ENCODE measurements around the gene TUBA4A. TPM values are rescaled to one million over a fixed set of nuclear protein-coding genes. Genes with fewer than 3 reads are reported as not detected.

TUBA4A gene
- total RNA-seq, 1 donor from 2014 or later: not detected

GRCh38 chr2:219299372-219299760, 45.6 kb upstream of the TUBA4A start:
- Mint-ChIP-seq H3K4me1 (peaks cover 26% of the 10 kb centered on the region), H3K36me3 (no peaks in the 10 kb centered on the region), H3K9me3 (no peaks in the 10 kb centered on the region), H3K27ac (no peak overlapping the region), H3K4me3 (peak overlapping the region; percentile 64), H3K27me3 (ENCODE audit: insufficient read depth, low read depth) (peaks cover 11% of the 10 kb centered on the region)
- Histone ChIP-seq H3K79me2 (ENCODE audit: low read depth) (no peaks in the 10 kb centered on the region), H3K4me1 (peaks cover 21% of the 10 kb centered on the region), H3K27me3 (peaks cover 55% of the 10 kb centered on the region), H2AFZ (replicated peaks) (no peak overlapping the region), H3K27ac (no peak overlapping the region), H3F3A (ENCODE audit: low read depth) (peaks cover 6% of the 10 kb centered on the region), H3K4me2 (peak overlapping the region; percentile 50), H3K9me3 (ENCODE audit: low read depth) (no peaks in the 10 kb centered on the region), H3K4me3 (no peak overlapping the region), H3K9ac (no peak overlapping the region), H3K36me3 (no peaks in the 10 kb centered on the region), H4K20me1 (ENCODE audit: low read depth) (no peaks in the 10 kb centered on the region)
- TF ChIP-seq CTCF (IDR thresholded peaks at IDR 0.05) (no peak), EZH2 (IDR thresholded peaks at IDR 0.05) (no peak)
- no peak for DNase-seq (ENCODE audit: low spot score)

- no peaks in the 10 kb centered on the region for H3K79me2 ChIP-seq (ENCODE audit: low read depth)
- no peaks in the 10 kb centered on the region for H3K36me3 Mint-ChIP-seq
- H3K27me3 Mint-ChIP-seq (ENCODE audit: insufficient read depth, low read depth): peaks cover 11% of the 10 kb centered on the region
- peaks cover 54% of the 10 kb centered on the region for H3K27me3 ChIP-seq
- H3F3A ChIP-seq (ENCODE audit: low read depth): peaks cover 6% of the 10 kb centered on the region
- H3K36me3 ChIP-seq: no peaks in the 10 kb centered on the region
- no peak overlapping the region for H3K27ac ChIP-seq
- H3K9me3 Mint-ChIP-seq: no peaks in the 10 kb centered on the region
- H3K9me3 ChIP-seq (ENCODE audit: low read depth): no peaks in the 10 kb centered on the region
- peaks cover 25% of the 10 kb centered on the region for H3K4me1 ChIP-seq
- H3K27ac Mint-ChIP-seq: no peak overlapping the region
- H3K9ac ChIP-seq: no peak overlapping the region
- DNase-seq (ENCODE audit: low spot score): peak; percentile 81
- peak overlapping the region; percentile 50 for H3K4me2 ChIP-seq
- H2AFZ ChIP-seq (replicated peaks): peak overlapping the region; percentile 83
- peak; percentile 94 for TF ChIP-seq CTCF (IDR thresholded peaks at IDR 0.05)
- no peak for TF ChIP-seq EZH2phosphoT487 (IDR thresholded peaks at IDR 0.05)
- peak; percentile 53 for TF ChIP-seq EZH2 (IDR thresholded peaks at IDR 0.05)
- no peaks in the 10 kb centered on the region for H4K20me1 ChIP-seq (ENCODE audit: low read depth)
- no peak overlapping the region for H3K4me3 ChIP-seq
- peaks cover 31% of the 10 kb centered on the region for H3K4me1 Mint-ChIP-seq
- H3K4me3 Mint-ChIP-seq: peak overlapping the region; percentile 64
Observed at GRCh38 chr2:219298759-219299371, 45.1 kb upstream of the TUBA4A start.

GRCh38 chr2:219297766-219298456, 44.2 kb upstream of the TUBA4A start:
- Mint-ChIP-seq H3K4me1 (peaks cover 37% of the 10 kb centered on the region), H3K36me3 (no peaks in the 10 kb centered on the region), H3K4me3 (peak overlapping the region; percentile 15), H3K27me3 (ENCODE audit: insufficient read depth, low read depth) (peaks cover 9% of the 10 kb centered on the region), H3K27ac (peak overlapping the region; percentile 85), H3K9me3 (no peaks in the 10 kb centered on the region)
- Histone ChIP-seq H3K9me3 (ENCODE audit: low read depth) (no peaks in the 10 kb centered on the region), H3F3A (ENCODE audit: low read depth) (peaks cover 6% of the 10 kb centered on the region), H3K36me3 (no peaks in the 10 kb centered on the region), H3K9ac (no peak overlapping the region), H3K79me2 (ENCODE audit: low read depth) (no peaks in the 10 kb centered on the region), H2AFZ (replicated peaks) (no peak overlapping the region), H3K4me3 (no peak overlapping the region), H3K27me3 (peaks cover 51% of the 10 kb centered on the region), H4K20me1 (ENCODE audit: low read depth) (no peaks in the 10 kb centered on the region), H3K4me2 (no peak overlapping the region), H3K27ac (no peak overlapping the region), H3K4me1 (peaks cover 25% of the 10 kb centered on the region)
- DNase-seq (ENCODE audit: low spot score): peak; percentile 16
- TF ChIP-seq CTCF (IDR thresholded peaks at IDR 0.05) (no peak), EZH2phosphoT487 (IDR thresholded peaks at IDR 0.05) (no peak)
